HG03432 (cell line): ENCODE measurements around the gene ZDHHC20.

Experiments
- ATAC-seq: cut with Tn5 transposase; IDR thresholded peaks from one replicate; pipeline ENCODE4 v1.9.1; 2021; ENCODE audit warnings: mild to moderate bottlenecking, moderate library complexity; ENCODE audit not compliant: unreplicated experiment

ZDHHC20 gene, protein sequence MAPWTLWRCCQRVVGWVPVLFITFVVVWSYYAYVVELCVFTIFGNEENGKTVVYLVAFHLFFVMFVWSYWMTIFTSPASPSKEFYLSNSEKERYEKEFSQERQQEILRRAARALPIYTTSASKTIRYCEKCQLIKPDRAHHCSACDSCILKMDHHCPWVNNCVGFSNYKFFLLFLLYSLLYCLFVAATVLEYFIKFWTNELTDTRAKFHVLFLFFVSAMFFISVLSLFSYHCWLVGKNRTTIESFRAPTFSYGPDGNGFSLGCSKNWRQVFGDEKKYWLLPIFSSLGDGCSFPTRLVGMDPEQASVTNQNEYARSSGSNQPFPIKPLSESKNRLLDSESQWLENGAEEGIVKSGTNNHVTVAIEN

DNA sequence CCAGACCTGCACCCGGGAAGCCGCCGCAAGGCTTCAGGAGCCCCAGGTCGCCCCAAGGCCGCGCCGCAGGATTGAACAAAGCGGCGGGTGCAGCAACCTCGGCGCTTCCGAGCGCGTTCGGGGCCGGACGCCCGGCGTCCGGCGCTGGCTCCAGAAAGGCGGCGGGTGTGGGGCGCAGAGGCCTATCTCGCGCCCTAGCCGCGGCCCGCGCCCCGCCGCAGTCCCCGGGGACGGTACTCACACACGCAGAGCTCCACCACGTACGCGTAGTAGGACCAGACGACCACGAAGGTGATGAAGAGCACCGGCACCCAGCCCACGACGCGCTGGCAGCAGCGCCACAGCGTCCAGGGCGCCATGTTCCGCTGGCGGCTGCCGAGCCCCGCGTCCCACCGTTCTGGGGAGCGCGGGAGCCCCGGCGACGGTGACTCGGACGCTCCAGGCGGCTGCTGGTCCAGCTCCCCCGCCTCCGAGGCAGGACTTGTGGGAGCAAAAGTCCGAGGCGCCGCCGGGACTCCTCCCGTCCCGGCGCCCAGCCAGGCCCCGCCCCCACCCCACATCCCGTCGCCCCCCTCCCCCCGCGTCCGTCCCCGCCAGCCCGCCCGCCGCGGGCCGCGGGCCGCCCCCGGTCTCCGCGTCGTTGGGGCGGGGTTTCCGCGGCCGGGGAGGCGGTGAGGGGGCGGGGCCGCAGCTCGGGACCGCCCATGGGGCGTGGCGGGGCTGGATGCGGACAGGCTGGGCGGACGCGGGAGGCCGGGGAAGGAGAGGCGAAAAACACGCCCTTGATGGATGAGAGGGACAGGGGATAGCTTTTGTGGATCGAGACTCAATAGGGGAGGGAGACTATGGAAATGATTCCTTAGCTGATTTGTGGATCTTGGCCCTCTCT lies at the start of gene ZDHHC20:
ZDHHC20 (minus strand) TSS at position 491 of the 889 bp plus-strand sequence; CDS start at position 359, 132 bp downstream.
- peak; percentile 93 for ATAC-seq

DNA sequence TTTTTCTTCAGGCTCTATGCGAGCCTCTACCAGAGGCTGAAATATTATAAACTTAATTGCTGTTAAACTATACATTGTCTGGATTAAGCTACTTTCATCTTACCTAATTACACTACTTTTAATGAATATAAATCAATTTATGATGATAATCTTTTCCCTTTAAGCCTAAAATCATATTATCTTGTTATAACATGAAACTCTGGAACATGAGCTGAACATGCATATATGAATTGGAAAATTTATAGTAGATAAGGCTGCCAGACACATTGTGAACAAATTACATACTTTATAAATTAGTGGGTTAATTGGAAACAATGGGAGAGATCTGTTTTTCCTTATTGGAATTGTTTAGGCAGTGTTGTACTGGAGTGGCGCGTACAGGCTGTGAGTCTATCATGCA lies 45.3 kb upstream of the ZDHHC20 start:
- no peak for ATAC-seq

DNA sequence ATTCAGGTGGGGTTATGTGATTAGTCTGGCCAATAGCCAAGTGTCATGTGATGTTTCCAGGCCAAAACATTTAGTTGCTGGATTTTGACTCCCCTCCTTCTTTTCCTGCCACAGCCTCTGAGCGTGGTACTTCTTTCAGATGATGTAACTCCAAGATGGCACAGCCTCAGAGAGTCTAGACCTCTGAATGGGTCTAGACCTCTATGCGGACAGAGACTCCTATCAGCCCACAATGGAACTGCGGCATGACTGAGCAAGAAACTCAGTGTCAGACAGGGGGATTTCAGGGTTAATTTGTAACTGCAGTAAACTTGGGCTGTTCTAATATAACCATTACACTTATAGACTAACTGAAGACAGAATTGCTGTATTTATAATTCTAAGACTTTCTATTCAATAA lies 42.6 kb upstream of the ZDHHC20 start:
- ATAC-seq = no peak

DNA sequence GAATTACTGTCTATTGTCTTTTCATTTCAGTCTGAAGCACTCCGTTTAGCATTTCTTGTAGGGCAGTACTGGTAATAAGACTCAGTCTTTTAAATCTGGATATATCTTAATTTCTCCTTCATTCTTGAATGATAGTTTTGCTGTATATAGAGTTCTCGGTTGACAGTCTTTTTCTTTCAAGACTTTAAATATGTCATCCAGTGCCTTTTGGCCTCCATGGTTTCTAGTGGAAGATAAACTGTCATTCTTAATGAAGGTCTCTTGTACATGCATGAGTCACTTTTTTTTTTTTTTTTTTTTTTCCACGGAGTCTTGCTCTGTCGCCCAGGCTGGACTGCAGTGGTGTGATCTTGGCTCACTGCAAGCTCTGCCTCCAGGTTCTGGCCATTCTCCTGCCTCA lies 27.2 kb upstream of the ZDHHC20 start:
- no peak for ATAC-seq

DNA sequence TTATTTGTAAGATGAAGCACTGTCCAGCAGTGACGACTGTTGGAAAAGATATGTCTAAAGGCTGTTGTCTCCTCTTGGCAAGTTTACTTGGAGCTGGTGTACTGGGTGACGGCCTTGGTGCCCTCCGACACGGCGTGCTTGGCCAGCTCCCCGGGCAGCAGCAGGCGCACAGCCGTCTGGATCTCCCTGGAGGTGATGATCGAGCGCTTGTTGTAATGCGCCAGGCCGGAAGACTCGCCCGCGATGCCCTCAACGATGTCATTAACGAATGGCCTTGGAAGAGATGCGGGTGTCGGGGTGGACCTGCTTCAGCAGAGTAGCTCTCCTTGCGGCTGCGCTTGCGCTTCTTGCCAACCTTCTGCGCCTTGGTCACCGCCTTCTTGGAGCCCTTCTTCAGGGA lies 24.6 kb upstream of the ZDHHC20 start:
- ATAC-seq = no peak

DNA sequence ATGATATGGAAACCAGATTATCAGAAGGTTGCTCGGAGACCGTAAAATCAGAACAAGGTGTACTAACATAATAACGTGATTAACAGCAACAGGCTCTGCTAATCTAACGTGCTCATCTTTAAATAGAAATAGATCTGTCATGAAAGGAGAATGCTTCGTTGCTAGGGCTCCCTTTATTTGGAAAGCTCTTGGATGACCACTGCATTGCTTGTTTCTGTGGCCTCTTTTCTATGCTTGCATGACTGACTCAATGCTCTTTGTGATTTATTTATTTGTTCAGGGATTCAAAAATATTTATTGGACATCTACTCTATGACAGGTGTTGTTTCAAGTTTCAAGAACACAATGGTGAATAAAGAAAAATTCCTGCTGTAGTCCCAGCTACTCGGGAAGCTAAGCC lies 22.3 kb upstream of the ZDHHC20 start:
- no peak for ATAC-seq

DNA sequence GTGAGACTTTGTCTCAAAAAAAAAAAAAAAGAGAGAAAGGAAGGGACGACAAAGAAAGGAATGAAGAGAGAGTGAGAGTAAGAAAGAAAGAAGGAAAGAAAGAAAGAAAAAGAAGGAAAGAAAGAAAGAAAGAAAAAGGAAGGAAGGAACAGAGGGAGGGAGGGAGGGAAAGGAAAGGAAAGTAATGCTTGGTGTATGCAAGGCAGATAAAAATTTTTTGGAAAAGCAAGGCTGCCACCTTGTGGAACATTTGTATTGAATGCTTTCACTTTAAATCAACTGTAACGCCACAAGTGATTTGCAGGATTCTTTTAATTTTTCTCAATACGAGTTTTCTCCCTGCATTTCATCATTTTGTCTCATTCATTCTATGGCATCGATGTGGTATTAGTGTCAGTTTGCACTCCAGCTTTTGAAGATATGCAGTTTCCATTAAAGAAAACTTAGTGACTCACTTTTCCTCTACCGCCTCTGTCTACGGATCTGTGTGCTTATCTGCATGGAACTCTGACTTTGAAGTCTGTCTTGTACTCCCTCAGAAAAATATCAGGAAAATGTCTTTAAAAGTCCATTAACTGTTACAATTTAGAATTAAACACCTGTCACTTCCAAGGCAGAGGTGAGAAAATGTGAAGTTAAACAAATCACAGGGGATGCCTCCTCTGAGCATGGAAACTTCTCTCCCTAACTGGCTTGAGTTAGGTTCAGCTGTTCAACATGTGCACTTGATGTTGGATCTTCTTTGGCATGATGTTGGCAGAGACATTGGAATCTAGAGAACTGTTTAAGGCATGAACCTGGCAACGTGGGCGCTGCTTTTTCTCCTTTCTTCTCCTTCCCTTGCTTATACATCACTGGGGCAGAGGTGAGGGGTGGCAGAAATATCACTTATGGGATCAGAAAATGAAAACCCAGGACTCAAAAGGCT lies 20.0 kb upstream of the ZDHHC20 start:
- ATAC-seq = peak; percentile 49

DNA sequence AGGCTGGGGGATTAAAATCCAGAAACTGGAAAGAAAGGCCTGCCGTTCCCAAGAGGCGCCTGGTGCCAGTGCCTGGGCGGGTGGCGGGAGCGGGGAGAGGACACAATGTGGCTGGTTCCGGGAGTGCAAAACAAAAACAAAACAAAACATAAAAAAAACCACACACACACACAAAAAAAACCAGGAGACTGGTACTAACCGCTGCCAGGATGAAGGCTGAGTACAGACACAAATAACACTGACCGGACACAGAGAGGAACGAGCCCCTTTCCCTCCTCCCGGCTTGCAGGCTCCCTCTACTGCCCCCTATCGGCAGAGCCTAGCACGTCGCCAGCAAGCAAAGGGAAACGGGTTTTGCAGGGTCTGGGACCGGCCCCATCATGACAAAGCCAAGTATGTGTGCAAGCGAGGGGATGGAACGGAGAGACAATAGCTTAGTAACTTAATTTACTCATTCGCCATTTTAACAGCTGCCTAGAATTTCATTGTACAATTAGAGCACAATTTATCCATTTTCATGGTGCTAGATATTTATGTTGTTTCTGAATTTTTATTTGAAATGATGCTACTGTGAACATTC lies 17.9 kb upstream of the ZDHHC20 start:
- ATAC-seq = peak; percentile 85

DNA sequence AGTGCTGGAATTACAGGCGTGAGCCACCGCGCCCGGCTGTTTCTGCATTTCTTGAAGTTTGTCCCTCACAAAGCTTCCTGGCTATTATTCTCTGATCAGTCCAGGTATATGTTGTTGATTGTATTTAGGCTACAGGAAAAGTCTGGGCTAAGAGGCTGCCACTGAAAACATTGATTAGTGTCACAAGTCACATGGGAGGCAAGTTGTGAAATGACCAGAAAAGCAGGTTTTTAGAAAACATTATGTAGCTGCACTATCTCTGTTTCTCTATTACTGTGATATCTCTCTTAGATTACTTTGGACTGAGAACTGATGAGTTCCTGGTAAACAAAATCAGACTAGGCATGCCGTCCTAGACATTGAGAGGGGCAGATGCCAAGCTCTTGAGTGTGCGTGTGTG lies 16.0 kb upstream of the ZDHHC20 start:
- no peak for ATAC-seq

DNA sequence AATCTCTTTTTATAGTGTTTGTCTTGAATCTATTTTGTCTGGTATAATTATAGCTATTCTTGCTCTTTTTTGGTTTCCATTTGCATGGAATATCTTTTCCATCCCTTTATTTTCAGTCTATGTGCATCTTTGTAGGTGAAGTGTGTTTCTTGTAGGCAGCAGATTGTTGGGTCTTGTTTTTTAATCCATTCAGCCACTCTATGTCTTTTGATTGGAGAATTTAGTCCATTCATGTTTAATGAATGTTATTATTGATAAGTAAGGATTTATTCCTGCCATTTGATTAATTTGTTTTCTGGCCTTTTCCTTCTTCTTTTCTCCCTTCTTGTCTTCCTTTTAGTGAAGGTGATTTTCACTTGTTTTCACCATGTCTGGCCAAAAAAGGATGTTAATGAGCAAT lies 11.7 kb upstream of the ZDHHC20 start:
- no peak for ATAC-seq

DNA sequence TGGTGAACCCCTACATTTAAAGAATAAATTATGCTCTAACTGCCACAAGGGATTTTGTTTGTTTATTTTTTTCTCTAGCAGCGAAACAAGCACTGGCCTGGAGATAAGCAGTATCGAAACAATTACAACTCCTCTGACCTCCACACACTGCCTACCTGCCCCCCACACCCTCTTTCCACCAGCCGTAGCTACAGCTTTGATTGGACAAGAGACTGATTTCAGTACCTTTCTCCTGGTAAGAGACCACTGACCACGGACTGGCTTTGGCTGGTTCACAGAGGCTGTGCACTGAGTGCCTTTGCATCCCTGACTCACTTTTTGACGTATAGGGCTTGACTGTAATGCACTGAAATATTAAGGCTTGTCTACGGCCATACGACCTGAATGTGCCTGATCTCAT lies 7.4 kb upstream of the ZDHHC20 start:
- ATAC-seq = no peak

DNA sequence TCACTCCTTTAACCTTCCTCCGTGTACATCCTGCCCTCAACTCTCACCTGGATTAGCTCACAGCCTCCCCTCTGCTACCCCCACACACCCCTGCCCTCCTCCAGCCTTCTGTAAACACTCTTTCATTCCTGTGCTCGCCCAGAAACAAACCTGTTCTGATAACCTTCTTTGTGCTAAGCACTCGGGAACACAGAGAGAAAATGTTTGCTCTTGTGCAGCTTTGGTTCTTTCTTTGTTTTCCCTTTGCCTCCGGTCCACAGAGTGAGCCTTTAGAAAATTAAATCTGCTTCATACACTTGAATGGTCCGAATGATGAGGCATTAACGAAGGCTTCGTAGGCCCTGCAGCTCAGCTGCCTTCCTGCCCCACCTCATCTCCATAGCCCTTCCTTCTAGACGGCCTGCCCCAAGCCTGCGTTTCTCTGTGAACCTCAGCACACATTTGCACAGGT lies 6.6 kb upstream of the ZDHHC20 start:
- no peak for ATAC-seq

DNA sequence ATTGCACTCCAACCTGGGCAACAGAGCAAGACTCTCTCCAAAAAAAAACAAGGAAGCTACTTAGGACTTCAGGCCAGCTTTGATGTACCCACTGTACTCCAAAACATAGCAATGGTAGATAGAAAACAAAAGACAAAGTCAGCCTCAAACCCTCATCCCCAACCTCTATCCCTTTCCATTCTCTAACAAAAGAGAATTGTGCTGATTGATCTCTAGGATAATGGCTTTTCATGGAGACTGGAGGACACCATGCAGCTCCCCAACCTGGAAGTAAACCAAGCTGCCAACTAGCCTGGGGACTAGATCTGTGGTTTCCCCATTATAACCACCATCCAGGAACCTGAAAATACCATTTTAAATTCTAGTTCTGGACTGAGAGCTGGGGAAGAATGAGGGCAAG lies 4.3 kb upstream of the ZDHHC20 start:
- no peak for ATAC-seq

DNA sequence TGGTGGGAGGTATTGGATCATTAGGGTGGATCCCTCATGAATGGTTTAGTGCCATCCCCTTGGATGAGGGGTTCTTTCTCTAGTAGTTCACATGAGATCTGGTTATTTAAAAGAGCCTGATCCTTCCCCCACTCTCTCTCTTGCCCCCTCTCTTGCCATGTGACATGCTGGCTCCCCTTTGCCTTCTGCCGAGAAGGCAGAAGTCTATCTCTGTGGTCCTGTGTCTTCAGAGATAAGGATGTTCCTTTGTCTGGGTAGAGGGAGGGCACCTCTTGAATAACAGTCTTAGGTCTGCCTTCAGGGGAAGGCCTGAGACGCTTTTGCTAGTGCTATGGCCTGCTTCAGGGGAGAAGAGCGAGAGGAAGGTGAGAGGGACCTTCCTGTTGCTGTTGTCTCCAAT lies 2.0 kb upstream of the ZDHHC20 start:
- no peak for ATAC-seq

DNA sequence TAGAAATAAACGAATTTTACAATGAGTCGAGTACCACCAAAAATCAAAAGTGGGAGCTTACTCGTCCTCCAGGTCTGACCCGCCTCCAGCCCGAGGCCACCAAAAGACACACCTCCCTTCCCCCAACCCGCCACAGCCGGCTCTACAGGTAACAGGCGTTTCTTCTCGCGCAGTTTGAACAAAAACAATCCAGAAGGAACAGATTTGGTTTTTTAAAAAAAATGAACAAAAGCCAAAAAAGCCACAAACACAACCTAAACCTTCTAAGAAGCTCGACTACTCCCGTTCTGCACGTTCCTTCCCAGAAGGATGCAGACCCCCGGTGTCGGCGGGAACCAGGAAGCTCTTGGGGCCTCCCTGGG lies 671 bp downstream of the ZDHHC20 start:
- ATAC-seq = peak; percentile 42

DNA sequence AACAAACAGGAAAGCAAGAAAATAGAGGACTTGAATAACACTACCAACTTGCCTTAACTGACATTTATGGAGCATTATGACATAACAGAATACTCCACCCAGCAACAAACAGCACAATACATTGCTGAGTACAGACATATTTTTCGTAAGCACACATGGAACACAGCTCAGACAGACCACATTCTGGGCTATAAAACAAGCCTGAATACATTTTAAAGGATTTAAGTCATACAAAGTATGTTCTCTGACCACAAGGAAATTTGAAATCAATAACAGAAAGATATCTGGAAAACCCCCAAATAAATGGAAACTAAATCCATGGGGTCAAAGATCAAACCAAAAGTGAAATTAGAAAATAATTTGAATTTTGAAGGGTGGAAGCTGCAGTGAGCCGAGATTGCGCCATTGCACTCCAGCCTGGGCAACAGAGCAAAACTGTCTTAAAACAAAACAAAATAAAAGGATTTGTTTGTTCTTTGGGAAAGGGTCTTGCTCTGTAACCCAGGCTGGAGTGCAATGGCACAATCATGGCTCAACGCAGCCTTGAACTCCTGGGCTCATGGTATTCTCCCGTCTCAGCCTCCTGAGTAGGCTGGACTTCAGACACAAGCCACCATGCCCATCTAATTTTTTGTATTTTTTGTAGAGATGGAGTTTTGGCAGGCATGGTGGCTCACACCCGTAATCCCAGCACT lies 5.6 kb downstream of the ZDHHC20 start:
- no peak for ATAC-seq

DNA sequence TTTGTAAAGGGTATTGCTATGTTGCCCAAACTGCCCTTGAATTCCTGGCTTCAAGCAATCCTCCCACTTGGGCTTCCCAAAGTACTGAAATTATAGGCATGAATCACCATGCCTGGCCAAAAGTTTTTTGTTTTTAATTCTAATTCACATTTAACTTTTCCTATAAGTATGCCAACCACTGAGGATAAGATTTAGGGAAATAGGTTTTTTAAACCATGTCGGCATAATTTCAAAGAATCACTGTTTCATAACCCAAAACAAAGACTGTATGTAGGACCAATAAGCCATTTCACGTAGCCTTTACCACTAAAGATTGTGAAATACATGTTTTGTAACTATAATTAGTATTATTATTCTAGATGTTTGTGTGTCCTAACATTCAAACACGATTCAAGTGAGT lies 8.2 kb downstream of the ZDHHC20 start:
- no peak for ATAC-seq

DNA sequence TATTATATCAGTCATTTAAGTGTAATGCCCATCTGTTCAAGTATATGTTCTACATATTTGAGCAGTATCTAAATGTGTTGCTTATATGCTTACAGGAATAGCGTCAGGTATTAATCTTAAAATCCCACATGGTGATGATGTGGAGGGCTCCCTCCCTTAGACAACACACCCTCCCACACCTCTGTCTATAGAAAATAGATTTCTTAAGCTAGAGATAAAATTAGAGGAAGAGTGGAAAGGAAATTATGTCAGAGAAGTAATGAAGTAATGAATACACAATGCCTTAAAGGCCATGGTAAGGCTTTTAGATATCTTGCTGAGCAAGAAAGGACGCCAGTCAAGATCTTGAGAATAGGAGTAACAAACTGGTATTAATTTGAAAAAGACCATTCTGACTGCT lies 12.4 kb downstream of the ZDHHC20 start:
- ATAC-seq = no peak

DNA sequence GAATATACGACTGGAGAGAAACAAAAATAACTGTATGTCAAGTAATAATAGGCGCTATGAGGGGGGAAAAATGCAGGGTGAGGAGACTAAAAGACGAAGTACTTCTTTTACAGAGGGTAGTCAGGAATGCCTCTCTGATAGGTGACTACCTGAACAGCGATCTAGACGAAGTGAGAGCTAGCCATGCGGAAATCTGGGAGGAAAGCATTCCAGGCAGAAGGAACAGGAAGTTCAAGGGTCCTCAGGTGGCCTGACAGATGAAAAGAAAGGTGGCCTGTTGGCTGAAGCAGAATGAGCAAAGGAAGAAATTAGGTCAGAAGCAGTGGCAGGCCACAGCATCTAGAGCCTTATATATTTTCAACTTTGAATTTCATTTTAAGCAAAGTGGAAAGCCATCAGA lies 13.3 kb downstream of the ZDHHC20 start:
- ATAC-seq = no peak

DNA sequence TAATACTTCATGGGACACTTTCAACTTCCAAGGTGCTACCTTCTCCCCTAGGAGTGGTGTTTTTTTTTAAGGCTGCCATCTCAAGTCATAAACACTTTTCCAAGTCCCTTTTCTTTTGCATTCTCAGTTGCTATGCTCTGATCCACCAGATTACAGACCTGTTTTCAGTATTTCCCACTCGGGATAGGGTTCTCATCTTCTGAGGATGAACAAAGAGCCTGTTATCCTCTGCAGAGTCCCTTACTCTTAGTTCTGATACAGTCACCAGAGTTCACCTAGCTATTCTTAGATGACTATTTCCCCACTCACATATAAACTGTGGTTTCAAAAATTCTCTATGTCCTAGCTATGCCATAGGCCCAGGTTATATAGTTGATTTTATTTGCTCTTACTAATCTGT lies 15.9 kb downstream of the ZDHHC20 start:
- ATAC-seq = no peak
